ENCODE measurements around the gene RRAD. TPM values are rescaled to one million over a fixed set of nuclear protein-coding genes. Genes with fewer than 3 reads are reported as not detected.
"Not testable (repeated sequence)": the region's sequence is repeated elsewhere in the genome, so short reads cannot be mapped to it uniquely, and the experiment has no call there.

The RRAD gene
- total RNA-seq (2012; rRNA removed) (1.3 and 1.4 TPM in 2 replicates), polyA plus RNA-seq (2012; rRNA removed) (2.1 and 2.9 TPM in 2 replicates), Bru-seq, nascent RNA (percentile 28 among the genes with signal in this experiment), BruChase-seq, experiment 1, labeled RNA remaining after a 6-hour chase (percentile 30 among the genes with signal in this experiment), BruChase-seq, experiment 2, labeled RNA remaining after a 2-hour chase (percentile 35 among the genes with signal in this experiment)
- polyA plus RNA-seq (2012; cell fraction: cytosol; rRNA removed) = 1.3 and 11.2 TPM in 2 replicates
- 25.0 and 37.4 TPM in 2 replicates for polyA plus RNA-seq (2012; cell fraction: nucleus; rRNA removed; ENCODE audit: low replicate concordance)
- long read RNA-seq, partial matches to known transcripts = 2 of 4 reads
- long read RNA-seq, other reads (novel, unspliced or antisense) = 0 of 4 reads

DNA sequence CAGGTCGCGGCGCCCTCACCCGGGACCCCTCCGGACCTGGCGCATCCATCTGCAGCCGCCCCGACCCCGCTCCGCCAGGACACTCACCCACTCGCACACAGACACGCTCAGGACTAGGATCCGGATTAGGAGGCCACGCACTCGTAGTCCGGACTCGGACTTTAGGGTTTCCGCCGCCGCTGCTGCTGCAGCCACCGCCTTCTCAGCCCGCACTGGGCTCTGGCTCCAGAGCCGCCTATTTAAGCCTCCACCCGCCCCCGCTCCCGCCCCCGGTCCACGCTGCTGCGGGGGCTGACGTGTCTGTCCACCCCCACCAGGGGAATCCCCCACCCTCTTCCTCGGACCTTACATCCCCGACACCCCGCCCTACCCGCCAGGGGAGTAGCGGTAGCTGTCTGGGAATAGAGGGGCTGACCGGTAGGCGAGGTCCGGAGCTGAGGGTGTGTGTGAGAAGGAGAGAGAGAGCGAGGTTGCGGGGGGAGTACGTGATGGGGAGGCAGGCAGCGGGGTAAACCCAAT lies at the start of gene RRAD:
Gene RRAD (minus strand): TSS at position 214 of the 519 bp plus-strand sequence. CDS start 356 bp downstream, outside the sequence.
- Histone ChIP-seq H3K14ac (replicated peaks; ENCODE audit: low read depth, low read length) (no peak within 1 kb of the TSS), H2BK15ac (ENCODE audit: low read depth, low read length) (peak within 1 kb of the TSS; percentile 15; the same call in 1 of the 3 replicates), H2AK9ac (replicated peaks; ENCODE audit: low read depth, low read length, poor library complexity) (peak within 1 kb of the TSS; percentile 75), H3K27ac (ENCODE audit: insufficient read depth, low read length) (no peak within 1 kb of the TSS), H3K4ac (ENCODE audit: low read depth, low read length) (peak within 1 kb of the TSS; percentile 67; the same call in 1 of the 2 replicates), H2BK120ac (ENCODE audit: low read depth, low read length) (peak within 1 kb of the TSS; percentile 46; the same call in 1 of the 2 replicates), H3K79me1 (ENCODE audit: low read depth in 1 of 2, low read length in 2 of 2) (no peaks in the 10 kb centered on the region), H3K9me3 (ENCODE audit: control insufficient read depth, insufficient read depth, low read length) (no peaks in the 10 kb centered on the region), H4K20me1 (ENCODE audit: insufficient read depth, low read length) (0 out of 2 replicates have a peak, but pooled peaks cover 4% of the 10 kb centered on the region), H2AFZ (replicated peaks; ENCODE audit: low read length, poor library complexity) (peak within 1 kb of the TSS; percentile 88), H3K23ac (ENCODE audit: low read depth, low read length) (0 out of 2 replicates have a peak within 1 kb of the TSS, but pooled peaks have one; percentile 15), H3K4me2 (ENCODE audit: low read depth, low read length) (peak within 1 kb of the TSS; percentile 60), H3K36me3 (ENCODE audit: control insufficient read depth, insufficient read depth, low read length) (no peaks in the 10 kb centered on the region), H3K4me1 (ENCODE audit: control insufficient read depth, insufficient read depth, low read length) (peaks cover 27% of the 10 kb centered on the region), H4K8ac (ENCODE audit: low read depth in 2 of 2, low read length in 2 of 2) (peak within 1 kb of the TSS in 1 of 2 experiments; percentile 44; a peak in 1 of 4 replicates), H3K56ac (ENCODE audit: extremely low read depth, insufficient read depth, low read length) (no peak within 1 kb of the TSS), H2AK5ac (ENCODE audit: low read depth, low read length) (peak within 1 kb of the TSS; percentile 63), H4K91ac (ENCODE audit: insufficient read depth, low read depth, low read length) (no peak within 1 kb of the TSS; the same call in 1 of the 2 replicates), H2BK5ac (ENCODE audit: low read depth, low read length, poor library complexity, severe bottlenecking) (peak within 1 kb of the TSS; percentile 54), H4K5ac (ENCODE audit: low read depth, low read length) (peak within 1 kb of the TSS; percentile 28; the same call in 1 of the 2 replicates), H3K4me3 (ENCODE audit: insufficient read depth, low read depth, low read length) (peak within 1 kb of the TSS; percentile 50), H3K9ac (ENCODE audit: low read depth, low read length) (no peak within 1 kb of the TSS), H2BK20ac (ENCODE audit: low read depth, low read length) (peak within 1 kb of the TSS; percentile 4), H3K18ac (ENCODE audit: low read depth, low read length) (peak within 1 kb of the TSS; percentile 21; the same call in 1 of the 2 replicates), H3K9me1 (ENCODE audit: insufficient read depth, low read length) (peaks cover 26% of the 10 kb centered on the region), H3K27me3 (ENCODE audit: control insufficient read depth, insufficient read depth, low read length) (peaks cover 6% of the 10 kb centered on the region; the same call in 1 of the 2 replicates)
- DNase-seq (peak; percentile 44), ATAC-seq (ENCODE audit: low read depth) (peak; percentile 22)
- WGBS, 2 experiments (ENCODE audit: extremely low coverage in 2 of 2, insufficient read length in 1 of 2) = 3% methylated on average over 11 of the region's 42 CpGs; no CpG with 5 or more reads in 1 of the 2 experiments
- intact Hi-C loops (cut with micrococcal nuclease) = no loop called here
- in situ Hi-C loops (cut with MboI; ENCODE audit: low sequenced_read_pairs) = no loop called here
- BruUV-seq (replicated peaks) = no TSS peak
- TF ChIP-seq POLR2A (IDR thresholded peaks at IDR 0.05; ENCODE audit: low read depth, low read length) = peak; percentile 79
- TF ChIP-seq RAD21 (IDR thresholded peaks at IDR 0.05; ENCODE audit: low read length) = no peak
- ChIA-PET POLR2A (ENCODE audit: unreplicated experiment) (interaction anchor here (0.6 kb wide), 1 partner anchor 238 kb away, joined by 5 read pairs; no protein-coding TSS in a partner anchor), CTCF (interaction anchor here (1.1 kb wide), 1 partner anchor 30 kb away, joined by 4 read pairs; no protein-coding TSS in a partner anchor)
- dilution Hi-C loops (cut with HindIII; ENCODE audit: low sequenced_read_pairs, unreplicated experiment) = no loop called here

GRCh38 chr16:66974932-66975246 lies 49.6 kb upstream of the RRAD start:
- H3K4me1 ChIP-seq (ENCODE audit: control insufficient read depth, insufficient read depth, low read length); POLR2A ChIA-PET (ENCODE audit: unreplicated experiment); H2BK5ac ChIP-seq (ENCODE audit: low read depth, low read length, poor library complexity, severe bottlenecking); H3K4ac ChIP-seq (ENCODE audit: low read depth, low read length); H2BK15ac ChIP-seq (ENCODE audit: low read depth, low read length); H2AK9ac ChIP-seq (replicated peaks; ENCODE audit: low read depth, low read length, poor library complexity); H3K14ac ChIP-seq (replicated peaks; ENCODE audit: low read depth, low read length); dilution Hi-C loops (cut with HindIII; ENCODE audit: low sequenced_read_pairs, unreplicated experiment); H4K5ac ChIP-seq (ENCODE audit: low read depth, low read length); H2AFZ ChIP-seq (replicated peaks; ENCODE audit: low read length, poor library complexity); H3K4me3 ChIP-seq (ENCODE audit: insufficient read depth, low read depth, low read length); H3K4me2 ChIP-seq (ENCODE audit: low read depth, low read length); H2BK120ac ChIP-seq (ENCODE audit: low read depth, low read length); H2AK5ac ChIP-seq (ENCODE audit: low read depth, low read length); H4K91ac ChIP-seq (ENCODE audit: insufficient read depth, low read depth, low read length); H3K27ac ChIP-seq (ENCODE audit: insufficient read depth, low read length); H3K9me1 ChIP-seq (ENCODE audit: insufficient read depth, low read length); intact Hi-C loops (cut with micrococcal nuclease); H3K56ac ChIP-seq (ENCODE audit: extremely low read depth, insufficient read depth, low read length); H3K18ac ChIP-seq (ENCODE audit: low read depth, low read length); H3K9ac ChIP-seq (ENCODE audit: low read depth, low read length); H4K8ac ChIP-seq (ENCODE audit: low read depth in 2 of 2, low read length in 2 of 2); H3K9me3 ChIP-seq (ENCODE audit: control insufficient read depth, insufficient read depth, low read length); DNase-seq; BruUV-seq (replicated peaks); H3K79me1 ChIP-seq (ENCODE audit: low read depth in 1 of 2, low read length in 2 of 2); H4K20me1 ChIP-seq (ENCODE audit: insufficient read depth, low read length); H2BK20ac ChIP-seq (ENCODE audit: low read depth, low read length); in situ Hi-C loops (cut with MboI; ENCODE audit: low sequenced_read_pairs); ATAC-seq (ENCODE audit: low read depth); H3K36me3 ChIP-seq (ENCODE audit: control insufficient read depth, insufficient read depth, low read length); H3K23ac ChIP-seq (ENCODE audit: low read depth, low read length); H3K27me3 ChIP-seq (ENCODE audit: control insufficient read depth, insufficient read depth, low read length): not testable (repeated sequence)
- CTCF ChIA-PET = interaction anchor here (1.8 kb wide), 1 partner anchor 210 kb away, joined by 6 read pairs; no protein-coding TSS in a partner anchor
- WGBS, 2 experiments (ENCODE audit: extremely low coverage in 2 of 2, insufficient read length in 1 of 2) = 77% methylated on average over 6 of the region's 11 CpGs; no CpG with 5 or more reads in 1 of the 2 experiments

Measured in IMR-90 (cell line).